ENCODE results near the gene UBALD2. TPM values are rescaled to one million over a fixed set of nuclear protein-coding genes. Genes with fewer than 3 reads are reported as not detected.
"Not testable (repeated sequence)": the region's sequence is repeated elsewhere in the genome, so short reads cannot be mapped to it uniquely, and the experiment has no call there.

Gene UBALD2
- total RNA-seq, 2 donors from 2014 or later = 75.6 to 113 TPM

- DNase-seq = no peak
- intact Hi-C loops (cut with DNase I, micrococcal nuclease) = no loop called here
- ATAC-seq = no peak
These were observed 23.4 kb upstream of the UBALD2 start for GRCh38 chr17:76241691-76242255.

DNA sequence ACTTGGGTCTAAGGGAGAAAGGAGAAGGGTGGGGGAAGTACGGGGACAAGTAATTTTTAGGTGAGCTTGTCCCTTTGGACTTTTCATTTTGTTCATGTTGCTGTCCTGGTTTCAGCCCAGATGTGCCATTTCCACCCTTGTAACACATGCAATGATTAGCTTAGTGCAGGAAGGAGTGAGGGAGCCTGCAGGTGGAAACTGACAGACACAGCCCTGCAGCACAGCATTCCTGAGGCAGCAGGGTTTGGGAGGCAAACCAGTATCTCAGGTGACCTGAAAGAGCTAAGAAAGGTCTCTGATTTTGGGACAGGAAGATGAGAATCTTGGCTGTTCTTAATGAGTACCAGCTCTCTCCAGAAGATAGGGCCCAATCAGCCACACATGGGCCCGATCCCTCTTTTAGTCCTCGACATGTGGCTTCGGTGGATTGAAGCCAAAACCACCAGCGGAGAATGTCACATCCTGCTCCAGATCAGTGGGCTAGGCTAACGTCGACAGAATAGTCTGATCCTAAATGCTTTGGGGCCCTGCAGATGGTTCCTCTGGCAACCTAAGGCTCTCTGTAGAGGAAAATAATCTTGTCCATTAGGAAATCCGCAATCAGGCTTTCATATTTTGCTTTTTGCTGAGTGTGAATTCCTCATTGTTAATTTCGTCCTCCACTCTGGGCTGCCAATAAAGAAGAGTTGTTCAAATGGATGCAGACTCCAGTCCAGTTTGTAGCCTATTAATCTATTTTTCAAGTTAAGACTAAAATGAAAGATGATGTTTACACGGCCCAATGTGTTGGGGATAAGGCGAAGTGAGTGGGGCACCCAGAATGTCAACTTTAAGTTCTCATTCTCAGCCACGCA lies 21.1 kb upstream of the UBALD2 start:
- no peak for ATAC-seq
- DNase-seq = no peak
- intact Hi-C loops (cut with DNase I, micrococcal nuclease) = no loop called here

GRCh38 chr17:76244721-76245120 lies 20.4 kb upstream of the UBALD2 start:
- DNase-seq; intact Hi-C loops (cut with DNase I, micrococcal nuclease); ATAC-seq: not testable (repeated sequence)

GRCh38 chr17:76246080-76247066 lies 18.8 kb upstream of the UBALD2 start:
- DNase-seq = peak; percentile 50 to 70
- intact Hi-C loops (cut with DNase I, micrococcal nuclease) = no loop called here
- ATAC-seq = peak; percentile 81

- intact Hi-C loops (cut with DNase I, micrococcal nuclease) = no loop called here
- ATAC-seq = no peak
- DNase-seq = no peak
These were observed 17.8 kb upstream of the UBALD2 start for GRCh38 chr17:76247304-76247703.

DNA sequence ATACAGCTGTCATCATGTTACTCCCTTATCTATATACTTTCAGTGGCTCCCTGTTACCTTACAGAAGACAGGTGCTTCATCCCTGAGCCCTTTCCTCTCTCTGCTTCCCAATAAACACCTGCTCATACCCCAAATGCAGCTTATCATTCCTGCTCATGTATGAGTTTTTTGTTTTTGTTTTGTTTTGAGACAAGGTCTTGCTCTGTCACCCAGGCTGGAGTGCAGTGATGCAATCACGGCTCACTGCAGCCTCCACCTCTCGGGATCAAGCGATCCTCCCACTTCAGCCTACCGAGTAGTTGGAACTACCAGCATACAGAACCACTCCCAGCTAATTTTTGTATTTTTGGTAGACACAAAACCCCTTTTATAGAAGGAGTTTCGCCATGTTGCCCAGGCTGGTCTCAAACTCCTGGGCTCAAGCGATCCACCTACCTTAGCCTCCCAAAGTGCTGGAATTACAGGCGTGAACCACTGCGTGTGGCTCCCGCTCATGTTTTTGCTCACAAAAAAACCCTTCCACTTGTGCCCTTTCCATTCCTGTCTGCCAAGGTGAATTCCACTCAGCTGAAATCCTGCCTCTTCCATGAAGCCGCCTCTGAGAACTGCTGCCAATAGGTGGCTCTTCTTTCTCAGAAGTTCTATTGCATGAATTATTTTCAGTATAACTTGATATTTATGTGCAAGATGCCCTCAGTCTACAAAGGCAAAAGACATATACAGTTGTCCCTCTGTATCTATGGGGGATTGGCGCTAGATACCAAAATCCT lies 16.9 kb upstream of the UBALD2 start:
- ATAC-seq = no peak
- intact Hi-C loops (cut with DNase I, micrococcal nuclease) = no loop called here
- DNase-seq = no peak

GRCh38 chr17:76250141-76250540 lies 15.0 kb upstream of the UBALD2 start:
- no peak for ATAC-seq
- intact Hi-C loops (cut with DNase I, micrococcal nuclease) = no loop called here
- no peak for DNase-seq

GRCh38 chr17:76251478-76252039 lies 13.6 kb upstream of the UBALD2 start:
- intact Hi-C loops (cut with DNase I, micrococcal nuclease) = no loop called here
- DNase-seq (no peak), ATAC-seq (peak; percentile 70)

GRCh38 chr17:76252040-76252954 lies 12.9 kb upstream of the UBALD2 start:
- intact Hi-C loops (cut with DNase I, micrococcal nuclease) = no loop called here
- no peak for DNase-seq

GRCh38 chr17:76252967-76253766 lies 12.0 kb upstream of the UBALD2 start:
- intact Hi-C loops (cut with DNase I, micrococcal nuclease); DNase-seq; ATAC-seq: not testable (repeated sequence)

More at GRCh38 chr17:76252040-76252954, 12.9 kb upstream of the UBALD2 start:
- ATAC-seq = peak; percentile 27

DNA sequence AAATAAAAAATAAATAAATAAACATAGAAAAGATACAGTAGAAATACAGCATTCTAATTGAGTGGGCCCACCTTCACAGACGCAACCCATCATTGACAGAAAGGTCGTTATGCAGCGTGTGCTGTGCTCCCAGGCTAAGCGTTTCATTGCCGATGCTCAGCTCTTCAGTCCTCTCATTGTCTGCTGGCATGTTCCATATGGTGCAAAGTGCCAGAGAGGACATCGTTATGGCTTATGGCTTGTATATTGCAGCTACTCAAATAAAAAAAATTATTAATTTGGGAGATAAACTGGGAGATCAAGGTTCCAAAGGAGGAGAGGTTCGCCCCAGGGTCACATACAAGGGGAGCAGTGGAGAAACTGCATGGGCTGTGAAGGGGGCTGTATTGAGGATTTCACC lies 11.3 kb upstream of the UBALD2 start:
- intact Hi-C loops (cut with DNase I, micrococcal nuclease) = no loop called here
- DNase-seq (no peak), ATAC-seq (no peak)

DNA sequence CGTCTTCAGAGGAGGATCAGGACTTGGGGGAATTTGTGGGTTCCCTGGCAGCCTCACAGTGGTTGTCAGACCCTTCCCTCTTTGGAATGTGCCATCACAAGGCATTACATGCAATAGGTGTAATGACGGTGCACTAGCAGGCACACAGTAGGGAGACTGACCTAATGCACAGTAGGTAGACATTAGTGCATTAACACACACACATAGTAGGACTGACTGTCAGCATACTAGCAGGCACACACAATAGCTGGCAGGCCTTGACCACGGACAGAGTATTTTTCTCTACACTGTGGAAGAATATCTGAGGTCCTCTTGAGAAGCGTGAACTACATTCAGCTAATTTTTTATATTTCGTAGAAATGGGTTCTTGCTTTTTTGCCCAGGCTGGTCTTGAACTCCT lies 10.9 kb upstream of the UBALD2 start:
- no peak for DNase-seq
- intact Hi-C loops (cut with DNase I, micrococcal nuclease) = no loop called here

DNA sequence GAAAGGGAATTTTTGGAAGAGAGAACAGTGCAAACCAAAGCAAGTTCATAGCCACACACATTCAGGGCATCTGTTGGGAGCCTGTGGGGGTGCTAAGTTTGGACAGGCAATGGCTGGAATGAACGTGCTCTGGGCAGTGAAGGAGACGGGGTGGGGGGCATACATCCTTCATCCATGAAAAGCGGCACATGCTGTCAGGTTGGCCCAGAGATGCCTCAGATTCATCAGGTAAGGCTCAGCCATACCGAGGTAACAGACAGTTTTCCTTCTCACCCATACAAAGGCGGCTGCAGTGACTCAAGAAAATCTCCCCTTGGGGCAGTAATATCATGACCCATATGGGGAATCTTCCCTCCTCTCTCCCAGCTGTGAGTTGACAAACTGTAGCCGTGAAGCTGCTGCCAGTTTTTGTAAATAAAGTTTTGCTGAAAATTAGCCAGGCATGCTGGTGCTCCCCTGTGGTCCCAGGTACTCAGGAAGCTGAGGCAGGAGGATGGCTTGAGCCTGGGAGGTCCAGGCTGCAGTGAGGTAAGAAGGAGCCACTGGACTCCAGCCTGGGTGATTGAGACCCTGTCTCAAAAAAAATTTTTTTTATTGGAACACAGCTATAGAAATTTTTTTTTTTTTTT lies 9.2 kb upstream of the UBALD2 start:
- intact Hi-C loops (cut with DNase I, micrococcal nuclease) = no loop called here
- peak in 1 of 2 donors; percentile 21 for DNase-seq
- ATAC-seq = no peak

More for the DNA sequence above, 10.9 kb upstream of the UBALD2 start:
- ATAC-seq = no peak

GRCh38 chr17:76256430-76257050 lies 8.6 kb upstream of the UBALD2 start:
- ATAC-seq; intact Hi-C loops (cut with DNase I, micrococcal nuclease): not testable (repeated sequence)
- peak in 1 of 2 donors; percentile 25 for DNase-seq

- DNase-seq (no peak), ATAC-seq (no peak)
- intact Hi-C loops (cut with DNase I, micrococcal nuclease) = no loop called here
These were observed 4.9 kb upstream of the UBALD2 start for GRCh38 chr17:76260220-76260619.

Data from left colon (tissue), 2 donors.